Nucleus accumbens (tissue), 56 donors: Measurements from ENCODE around the gene BRF1.
"Not testable (repeated sequence)": the region's sequence is repeated elsewhere in the genome, so short reads cannot be mapped to it uniquely, and the experiment has no call there.

Experiments used
- DNase-seq, 56 donors: peaks; one replicate each; lab custom pipeline; 2025; lab: John Stamatoyannopoulos, UW

BRF1 gene

GRCh38 chr14:105300542-105301102 lies at the start of gene BRF1:
Gene BRF1, minus strand, starts transcription at chr14:105301001. Its CDS starts 372 bp downstream, at chr14:105300629.
- DNase-seq = peak in 49 of 56 donors; percentile 64 to 94 (median 90)

GRCh38 chr14:105349992-105350391 lies 49.2 kb upstream of the BRF1 start:
- no peak for DNase-seq

GRCh38 chr14:105348945-105349699 lies 48.3 kb upstream of the BRF1 start:
- DNase-seq = no peak

GRCh38 chr14:105348169-105348944 lies 47.6 kb upstream of the BRF1 start:
- DNase-seq = no peak

GRCh38 chr14:105347587-105347968 lies 46.8 kb upstream of the BRF1 start:
- no peak for DNase-seq

GRCh38 chr14:105346876-105347586 lies 46.2 kb upstream of the BRF1 start:
- no peak for DNase-seq

- DNase-seq = no peak
Observed at GRCh38 chr14:105346200-105346533, 45.4 kb upstream of the BRF1 start.

GRCh38 chr14:105343194-105343593 lies 42.4 kb upstream of the BRF1 start:
- DNase-seq = no peak

GRCh38 chr14:105340821-105341733 lies 40.3 kb upstream of the BRF1 start:
- peak in 11 of 56 donors; percentile 21 to 61 (median 30) for DNase-seq

GRCh38 chr14:105337966-105338741 lies 37.4 kb upstream of the BRF1 start:
- peak in 27 of 56 donors; percentile 29 to 75 (median 54) for DNase-seq

- DNase-seq = no peak
Observed at GRCh38 chr14:105337433-105337832, 36.6 kb upstream of the BRF1 start.

GRCh38 chr14:105336477-105337287 lies 35.9 kb upstream of the BRF1 start:
- no peak for DNase-seq

- peak in 34 of 56 donors; percentile 28 to 83 (median 60) for DNase-seq
Observed at GRCh38 chr14:105335735-105336476, 35.1 kb upstream of the BRF1 start.

GRCh38 chr14:105335231-105335542 lies 34.4 kb upstream of the BRF1 start:
- not testable (repeated sequence) for DNase-seq

GRCh38 chr14:105334383-105335230 lies 33.8 kb upstream of the BRF1 start:
- no peak for DNase-seq

- no peak for DNase-seq
Observed at GRCh38 chr14:105333613-105334364, 33.0 kb upstream of the BRF1 start.
